Measurements from ENCODE around the gene UNC93A.
"Not testable (repeated sequence)": the region's sequence is repeated elsewhere in the genome, so short reads cannot be mapped to it uniquely, and the experiment has no call there.

UNC93A gene

GRCh38 chr6:167294651-167295494, 3.8 kb downstream of the UNC93A start:
- DNase-seq = no peak

- no peak for DNase-seq
Observed at GRCh38 chr6:167295495-167296292, 4.6 kb downstream of the UNC93A start.

- DNase-seq = no peak
Observed at GRCh38 chr6:167296293-167296690, 5.2 kb downstream of the UNC93A start.

GRCh38 chr6:167296902-167297301, 5.8 kb downstream of the UNC93A start:
- DNase-seq = no peak

- no peak for DNase-seq
Observed at GRCh38 chr6:167298127-167298526, 7.0 kb downstream of the UNC93A start.

- no peak for DNase-seq
Observed at GRCh38 chr6:167299641-167300308, 8.7 kb downstream of the UNC93A start.

- no peak for DNase-seq
Observed at GRCh38 chr6:167300902-167301777, 10.0 kb downstream of the UNC93A start.

- DNase-seq = no peak
Observed at GRCh38 chr6:167302074-167302473, 11.0 kb downstream of the UNC93A start.

- no peak for DNase-seq
Observed at GRCh38 chr6:167302796-167303195, 11.7 kb downstream of the UNC93A start.

GRCh38 chr6:167303675-167304625, 12.8 kb downstream of the UNC93A start:
- no peak for DNase-seq

GRCh38 chr6:167304912-167305311, 13.8 kb downstream of the UNC93A start:
- no peak for DNase-seq

GRCh38 chr6:167305796-167306195, 14.7 kb downstream of the UNC93A start:
- peak; percentile 58 for DNase-seq

- no peak for DNase-seq
Observed at GRCh38 chr6:167306401-167306998, 15.4 kb downstream of the UNC93A start.

GRCh38 chr6:167307342-167307955, 16.3 kb downstream of the UNC93A start:
- no peak for DNase-seq

- no peak for DNase-seq
Observed at GRCh38 chr6:167308207-167308606, 17.1 kb downstream of the UNC93A start.

GRCh38 chr6:167309355-167310192, 18.5 kb downstream of the UNC93A start:
- DNase-seq = not testable (repeated sequence)

GRCh38 chr6:167311286-167311685, 20.2 kb downstream of the UNC93A start:
- DNase-seq = peak; percentile 40

- DNase-seq = not testable (repeated sequence)
Observed at GRCh38 chr6:167311691-167312090, 20.6 kb downstream of the UNC93A start.

GRCh38 chr6:167314180-167314821, 23.2 kb downstream of the UNC93A start:
- DNase-seq = peak; percentile 28

All from retina (tissue), 1 donor.